K562 (cell line): Measurements from ENCODE around the gene VEGFA. TPM values are rescaled to one million over a fixed set of nuclear protein-coding genes. Genes with fewer than 3 reads are reported as not detected.
A peak's percentile ranks its signal among the peaks of the same experiment; 100 is the strongest.

ENCODE experiments used
- BACH1 ChIP-seq: fragments of 200-800 bp; sonication (Bioruptor generic); IDR thresholded peaks from 2 replicates; pipeline ENCODE4 v1.6.1; 2016; ENCODE audit warnings: missing genetic modification characterization, missing compliant biosample characterization
- CBX1 ChIP-seq: sonication (generic); IDR thresholded peaks from 2 replicates; pipeline ENCODE4 v1.6.1; 2016; ENCODE audit warnings: antibody characterized with exemption, low read depth, mild to moderate bottlenecking
- NONO ChIP-seq, 2 experiments: fragments of 200-400 bp in 1 of 2; fragments of 450-650 bp in 1 of 2; formaldehyde crosslinking in 1 of 2; IDR thresholded peaks; 2 replicates each; pipeline ENCODE4 v1.6.1; 2017; ENCODE audit warnings: low read depth in 2 of 2, mild to moderate bottlenecking in 2 of 2, moderate library complexity in 2 of 2, low read length in 1 of 2
- OTX1 ChIP-seq: fragments of 450-650 bp; formaldehyde crosslinking; IDR thresholded peaks from 2 replicates; pipeline ENCODE4 v1.4.0; 2022; ENCODE audit warnings: mild to moderate bottlenecking
- PBX2 ChIP-seq, 2 experiments: IDR thresholded peaks in 1 of 2; conservative IDR thresholded peaks in 1 of 2; 2 replicates each; pipeline ENCODE4 v1.6.1; 2016; ENCODE audit warnings: low read depth in 2 of 2, mild to moderate bottlenecking in 1 of 2, missing compliant biosample characterization in 1 of 2, missing genetic modification characterization in 1 of 2, moderate library complexity in 1 of 2
- PHF20 ChIP-seq: fragments of 450-650 bp; IDR thresholded peaks from 2 replicates; pipeline ENCODE4 v1.6.1; 2018; ENCODE audit not compliant: partially characterized antibody
- POLR2H ChIP-seq: IDR thresholded peaks from 2 replicates; pipeline ENCODE4 v1.6.1; 2016; ENCODE audit warnings: missing genetic modification characterization, low read depth, mild to moderate bottlenecking, control low read depth, missing compliant biosample characterization, moderate library complexity
- RBFOX2 ChIP-seq: fragments of 200-400 bp; formaldehyde crosslinking; IDR thresholded peaks from 2 replicates; pipeline ENCODE4 v1.6.1; 2017; ENCODE audit warnings: low read depth, mild to moderate bottlenecking, low read length, moderate library complexity
- SMAD4 ChIP-seq: fragments of 250-450 bp; sonication (Bioruptor Pico); conservative IDR thresholded peaks from 2 replicates; pipeline ENCODE4 v1.8.0; 2021; ENCODE audit warnings: inconsistent platforms, mild to moderate bottlenecking, moderate library complexity
- STAT6 ChIP-seq: sonication (generic); formaldehyde crosslinking; IDR thresholded peaks from 2 replicates; pipeline ENCODE4 v1.8.1; 2023; ENCODE audit warnings: mild to moderate bottlenecking, missing genetic modification reagents
- TAF1 ChIP-seq: IDR thresholded peaks from 2 replicates; pipeline ENCODE4 v1.6.1; 2011; ENCODE audit warnings: mild to moderate bottlenecking, low read length, moderate library complexity; ENCODE audit not compliant: insufficient read depth, control insufficient read depth, severe bottlenecking; ENCODE audit errors: extremely low read depth
- ZBTB1 ChIP-seq: sonication (generic); formaldehyde crosslinking; IDR thresholded peaks from 2 replicates; pipeline ENCODE4 v1.8.1; 2023; ENCODE audit warnings: missing genetic modification reagents, low read depth, mild to moderate bottlenecking, borderline replicate concordance
- ZNF124 ChIP-seq: sonication (generic); formaldehyde crosslinking; IDR thresholded peaks from 2 replicates; pipeline ENCODE4 v1.8.1; 2022; ENCODE audit warnings: missing genetic modification reagents
- ZNF174 ChIP-seq: fragments of 250-450 bp; sonication (Bioruptor Pico); IDR thresholded peaks from 2 replicates; pipeline ENCODE4 v1.4.0; 2020; ENCODE audit warnings: mild to moderate bottlenecking
- ZNF75A ChIP-seq: fragments of 450-650 bp; formaldehyde crosslinking; IDR thresholded peaks from 2 replicates; pipeline ENCODE4 v1.4.0; 2020; ENCODE audit warnings: mild to moderate bottlenecking
- polyA plus RNA-seq, 8 experiments: library from polyadenylated mRNA; depleted of rRNA in 4 of 8; stranded (reverse) in 5 of 8; unstranded in 3 of 8; fragments of >200 nt; fragmentation: Nextera tagmentation in 2 of 8; fragmentation: Illumina TruSeq in 1 of 8; extraction: Ambion mirVana in 2 of 8; extraction: Trizol in 1 of 8; gene quantifications; 2 replicates each; pipeline versions ENCODE4 v1.2.1 to v1.2.3, GENCODE V29; 2011 to 2014; ENCODE audit warnings: inconsistent platforms in 1 of 8, missing spikeins in 1 of 8
- total RNA-seq, 7 experiments: library from RNA; depleted of rRNA in 6 of 7; stranded (reverse); fragments of >200 nt in 6 of 7; fragmentation: Illumina TruSeq in 2 of 7; extraction: Trizol in 2 of 7; gene quantifications; 2 replicates each; pipeline versions ENCODE4 v1.2.1 to v1.2.3, GENCODE V29; 2011 to 2021; ENCODE audit warnings: low replicate concordance in 1 of 7
- TF ChIP-seq, protein P1 (sequence below): fragments of 250-450 bp; sonication (Bioruptor Pico); IDR thresholded peaks from 2 replicates; pipeline ENCODE4 v1.8.0; 2022; ENCODE audit warnings: moderate library complexity, mild to moderate bottlenecking, inconsistent platforms
- TF ChIP-seq, protein P2 (sequence below): sonication (generic); formaldehyde crosslinking; IDR thresholded peaks from 2 replicates; pipeline ENCODE4 v1.9.0; 2022; ENCODE audit warnings: mild to moderate bottlenecking, missing genetic modification reagents
- TF ChIP-seq, protein P3 (sequence below): fragments of 200-800 bp; sonication (Bioruptor generic); IDR thresholded peaks from 2 replicates; pipeline ENCODE4 v1.6.1; 2017; ENCODE audit warnings: missing genetic modification characterization, missing compliant biosample characterization

Gene VEGFA
- total and polyA plus RNA-seq, 9 of the 15 experiments (the other 6 are each of a cell fraction or from before 2014, with no cell fraction given), result 14.0 to 271 (median 124) TPM

DNA sequence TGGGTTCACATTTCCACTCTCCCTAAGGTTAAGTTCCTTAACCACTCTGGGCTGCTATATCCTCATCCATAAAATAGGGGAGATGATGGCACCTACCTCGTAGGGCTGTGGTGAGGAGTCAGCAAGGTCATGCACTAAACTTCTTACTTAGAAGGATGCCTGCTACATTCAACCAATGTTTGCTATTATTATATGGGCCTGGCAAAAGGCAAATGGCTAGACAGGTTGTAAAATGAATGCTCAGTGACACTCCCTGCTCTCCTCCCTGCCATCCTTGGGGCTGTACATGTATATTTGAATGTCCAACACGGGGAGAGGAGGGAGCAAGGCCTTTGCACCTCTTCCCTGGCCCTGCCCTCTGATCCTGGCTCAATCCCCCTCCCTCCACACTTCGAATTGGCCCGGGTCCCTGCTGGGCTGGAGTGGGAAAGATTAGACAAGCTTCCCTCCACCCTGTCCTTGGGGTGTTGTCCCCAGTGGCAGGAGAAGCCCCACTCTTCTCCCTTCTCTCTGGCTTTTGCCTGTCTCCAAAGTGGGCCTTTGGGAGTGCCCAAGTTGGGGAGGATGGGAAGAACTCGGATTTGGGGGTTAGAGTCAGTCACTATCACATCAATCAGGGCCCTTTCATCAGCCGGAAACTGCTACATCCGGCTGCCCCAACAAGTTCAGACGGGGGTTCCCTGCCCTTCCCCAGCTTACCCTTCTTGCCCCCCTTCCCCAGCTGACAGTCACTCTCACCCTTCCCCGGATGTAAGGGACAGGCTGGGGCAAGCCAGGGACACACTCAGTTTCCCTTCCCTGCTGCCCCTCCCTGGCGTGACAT lies 36.3 kb upstream of the VEGFA start (continued):
- TF ChIP-seq TAF1 (no peak), PHF20 (no peak), BACH1 (0 out of 2 replicates have a peak, but pooled peaks have one; percentile 24), POLR2H (tag) (no peak), OTX1 (CRISPR knock-in tag) (no peak; the same call in 1 of the 2 replicates), ZBTB1 (no peak), ZNF75A (CRISPR knock-in tag) (no peak), ZNF174 (CRISPR knock-in tag) (no peak), RBFOX2 (0 out of 2 replicates have a peak, but pooled peaks have one; percentile 30), NONO (IDR thresholded peaks at IDR 0.05; ENCODE audit: low read depth in 2 of 2, low read length in 1 of 2) (no peak), SMAD4 (CRISPR knock-in tag) (peak; percentile 90), ZNF124 (CRISPR knock-in tag) (no peak), STAT6 (CRISPR knock-in tag) (no peak), CBX1 (no peak), PBX2 (CRISPR knock-in tag; IDR thresholded peaks at IDR 0.05; ENCODE audit: low read depth) (no peak; the same call in 1 of the 2 replicates), PBX2 (tag; conservative IDR thresholded peaks at IDR 0.05; ENCODE audit: low read depth) (0 out of 2 replicates have a peak, but pooled peaks have one; percentile 34)
- TF ChIP-seq, protein P1, sequence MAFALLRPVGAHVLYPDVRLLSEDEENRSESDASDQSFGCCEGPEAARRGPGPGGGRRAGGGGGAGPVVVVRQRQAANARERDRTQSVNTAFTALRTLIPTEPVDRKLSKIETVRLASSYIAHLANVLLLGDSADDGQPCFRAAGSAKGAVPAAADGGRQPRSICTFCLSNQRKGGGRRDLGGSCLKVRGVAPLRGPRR (CRISPR knock-in tag), result no peak
- TF ChIP-seq, protein P2, sequence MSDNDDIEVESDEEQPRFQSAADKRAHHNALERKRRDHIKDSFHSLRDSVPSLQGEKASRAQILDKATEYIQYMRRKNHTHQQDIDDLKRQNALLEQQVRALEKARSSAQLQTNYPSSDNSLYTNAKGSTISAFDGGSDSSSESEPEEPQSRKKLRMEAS (CRISPR knock-in tag), result 0 out of 2 replicates have a peak, but pooled peaks have one; percentile 18
- TF ChIP-seq, protein P3, sequence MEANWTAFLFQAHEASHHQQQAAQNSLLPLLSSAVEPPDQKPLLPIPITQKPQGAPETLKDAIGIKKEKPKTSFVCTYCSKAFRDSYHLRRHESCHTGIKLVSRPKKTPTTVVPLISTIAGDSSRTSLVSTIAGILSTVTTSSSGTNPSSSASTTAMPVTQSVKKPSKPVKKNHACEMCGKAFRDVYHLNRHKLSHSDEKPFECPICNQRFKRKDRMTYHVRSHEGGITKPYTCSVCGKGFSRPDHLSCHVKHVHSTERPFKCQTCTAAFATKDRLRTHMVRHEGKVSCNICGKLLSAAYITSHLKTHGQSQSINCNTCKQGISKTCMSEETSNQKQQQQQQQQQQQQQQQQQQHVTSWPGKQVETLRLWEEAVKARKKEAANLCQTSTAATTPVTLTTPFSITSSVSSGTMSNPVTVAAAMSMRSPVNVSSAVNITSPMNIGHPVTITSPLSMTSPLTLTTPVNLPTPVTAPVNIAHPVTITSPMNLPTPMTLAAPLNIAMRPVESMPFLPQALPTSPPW, result peak; percentile 61; the same call in 1 of the 2 replicates
